Immature natural killer cell (primary cell): Measurements from ENCODE around the gene TCEA3. TPM values are rescaled to one million over a fixed set of nuclear protein-coding genes. Genes with fewer than 3 reads are reported as not detected.

Source experiments
- polyA plus RNA-seq, 3 donors: library from polyadenylated mRNA; unstranded; fragments of 300-500 nt; fragmentation: Illumina TruSeq; gene quantifications; one replicate each; pipeline ENCODE4 v1.2.3, GENCODE V29; 2021

TCEA3 gene
- polyA plus RNA-seq, 3 donors from 2014 or later, result 0.71 to 2.4 (median 1.1) TPM

Other genes starting within 250 kb of the TCEA3 start
- gene HTR1D, start 207.2 kb downstream of the TCEA3 start, polyA plus RNA-seq, result not detected
- gene HNRNPR, start 80.5 kb downstream of the TCEA3 start, polyA plus RNA-seq, result 100 to 1,000 TPM; 133 to 212 (median 158) TPM
- gene ZNF436, start 54.9 kb downstream of the TCEA3 start, polyA plus RNA-seq, result 1 to 10 TPM in 1 of 3 donors, under 1 TPM in 1, not detected in 1; 0.60 to 5.4 TPM
- gene ASAP3, start 59.4 kb upstream of the TCEA3 start, polyA plus RNA-seq, result not detected
- gene E2F2, start 106.5 kb upstream of the TCEA3 start, polyA plus RNA-seq, result 1 to 10 TPM in 2 of 3 donors, under 1 TPM in 1; 0.28 to 1.3 (median 1.2) TPM
- 1 to 10 TPM in 1 of 3 donors, under 1 TPM in 1, not detected in 1; 0.28 to 2.5 TPM for gene ID3, start 134.8 kb upstream of the TCEA3 start, polyA plus RNA-seq